22Rv1 (cell line): Measurements from ENCODE around the gene C2orf78.
A peak's percentile ranks its signal among the peaks of the same experiment; 100 is the strongest.

ENCODE experiments used
- CTCF ChIP-seq: fragments of 450-650 bp; IDR thresholded peaks from 2 replicates; pipeline ENCODE4 v1.5.1; 2017; ENCODE audit warnings: mild to moderate bottlenecking
- ZFX ChIP-seq: fragments of 450-650 bp; IDR thresholded peaks from 2 replicates; pipeline ENCODE4 v1.6.1; 2017; ENCODE audit warnings: antibody characterized with exemption, borderline replicate concordance

GRCh38 chr2:73851274-73851673 lies 67.3 kb downstream of the C2orf78 start:
- peak; percentile 71 for TF ChIP-seq CTCF
- no peak for TF ChIP-seq ZFX
